GM10266 (cell line): ENCODE data around the gene TNFAIP3.

ENCODE experiments used
- DNase-seq: peaks from one replicate; pipeline ENCODE4 v3.0.0; 2012; ENCODE audit errors: extremely low spot score
- CTCF ChIP-seq: IDR thresholded peaks from 2 replicates; pipeline ENCODE4 v1.5.1; 2012; ENCODE audit warnings: mild to moderate bottlenecking, low read depth; ENCODE audit not compliant: control insufficient read depth, insufficient read depth; ENCODE audit errors: missing control alignments

Gene TNFAIP3

GRCh38 chr6:137871291-137871690 lies 4.2 kb downstream of the TNFAIP3 start:
- DNase-seq, result no peak
- no peak for TF ChIP-seq CTCF

GRCh38 chr6:137871831-137872454 lies 4.9 kb downstream of the TNFAIP3 start:
- no peak for DNase-seq

GRCh38 chr6:137872581-137873115 lies 5.6 kb downstream of the TNFAIP3 start:
- no peak for DNase-seq
- no peak for TF ChIP-seq CTCF

More at GRCh38 chr6:137871831-137872454, 4.9 kb downstream of the TNFAIP3 start:
- TF ChIP-seq CTCF, result no peak

- no peak for TF ChIP-seq CTCF
- peak; percentile 67 for DNase-seq
Observed at GRCh38 chr6:137873273-137873762, 6.3 kb downstream of the TNFAIP3 start.

- TF ChIP-seq CTCF, result no peak
- DNase-seq, result no peak
Observed at GRCh38 chr6:137874204-137875057, 7.4 kb downstream of the TNFAIP3 start.

GRCh38 chr6:137875058-137875520 lies 8.0 kb downstream of the TNFAIP3 start:
- no peak for DNase-seq
- no peak for TF ChIP-seq CTCF
